CD4-positive, alpha-beta T cell (primary cell): ENCODE measurements around the gene CEP104. TPM values are rescaled to one million over a fixed set of nuclear protein-coding genes. Genes with fewer than 3 reads are reported as not detected.

Source experiments
- ATAC-seq: fragments of 200-7000 bp; cut with Tn5 transposase; one replicate; pipeline ENCODE4 v1.10.0; 2022; ENCODE audit warnings: mild to moderate bottlenecking; ENCODE audit not compliant: poor library complexity
- CTCF ChIA-PET: fragments of 350-600 bp; sonication (Branson Sonifier 250); formaldehyde crosslinking; loops from one replicate; lab custom pipeline; 2021; ENCODE audit warnings: antibody characterized with exemption, inconsistent platforms; lab: Charles Lee
- POLR2A ChIA-PET: fragments of 350-600 bp; sonication (Branson Sonifier 250); formaldehyde crosslinking; loops from one replicate; lab custom pipeline; 2021; ENCODE audit warnings: antibody characterized with exemption, inconsistent platforms; lab: Charles Lee
- DNase-seq, 14 experiments: peaks; one replicate each; pipeline ENCODE4 v3.0.0-alpha.2; 2013 to 2020; ENCODE audit warnings: mixed read lengths in 2 of 14
- H3K27ac ChIP-seq, 2 donors: one replicate each; pipeline versions ENCODE4 v1.5.1 to v1.7.0; 2013; ENCODE audit warnings: low read length in 2 of 2, low read depth in 1 of 2, mild to moderate bottlenecking in 1 of 2
- H3K27me3 ChIP-seq, 2 experiments: 1 replicate in 1 of 2; 2 replicates in 1 of 2; pipeline versions ENCODE4 v1.6.1 to v1.7.0; 2013; ENCODE audit warnings: low read length in 2 of 2, control low read depth in 1 of 2, mild to moderate bottlenecking in 1 of 2, moderate library complexity in 1 of 2; ENCODE audit not compliant: insufficient read depth in 2 of 2, control insufficient read depth in 1 of 2
- H3K36me3 ChIP-seq: one replicate; pipeline ENCODE4 v1.6.1; 2013; ENCODE audit warnings: low read length, control low read depth; ENCODE audit not compliant: insufficient read depth
- H3K4me1 ChIP-seq: one replicate; pipeline ENCODE4 v1.6.1; 2013; ENCODE audit warnings: low read length, control low read depth; ENCODE audit not compliant: insufficient read depth
- H3K4me3 ChIP-seq: one replicate; pipeline ENCODE4 v1.5.1; 2013; ENCODE audit warnings: mild to moderate bottlenecking, low read length, moderate library complexity
- H3K9me3 ChIP-seq, 2 experiments: 1 replicate in 1 of 2; 2 replicates in 1 of 2; pipeline versions ENCODE4 v1.6.1 to v1.7.0; 2013; ENCODE audit warnings: low read length in 2 of 2, mild to moderate bottlenecking in 2 of 2, control low read depth in 1 of 2, moderate library complexity in 1 of 2; ENCODE audit not compliant: control insufficient read depth in 1 of 2, insufficient read depth in 1 of 2
- H3K27ac Mint-ChIP-seq: one replicate; pipeline ENCODE4 v1.8.0; 2020; ENCODE audit warnings: mixed read lengths
- H3K27me3 Mint-ChIP-seq: one replicate; pipeline ENCODE4 v1.8.0; 2021; ENCODE audit warnings: mixed read lengths
- H3K36me3 Mint-ChIP-seq: one replicate; pipeline ENCODE4 v1.8.0; 2021; ENCODE audit warnings: low read depth, mixed read lengths
- H3K4me1 Mint-ChIP-seq: one replicate; pipeline ENCODE4 v1.8.0; 2021; ENCODE audit warnings: low read depth, mixed read lengths
- H3K4me3 Mint-ChIP-seq: one replicate; pipeline ENCODE4 v1.8.0; 2020; ENCODE audit warnings: mild to moderate bottlenecking, mixed read lengths
- H3K9me3 Mint-ChIP-seq: one replicate; pipeline ENCODE4 v1.8.0; 2020; ENCODE audit warnings: mixed read lengths
- intact Hi-C, 2 experiments: fragments of 100-400 bp; cut with DNase I in 1 of 2; cut with micrococcal nuclease in 1 of 2; formaldehyde crosslinking; loops; one replicate each; pipeline versions ENCODE4 v1.15.1 to v1.9.0; 2023 to 2025; cut with DNase I, micrococcal nuclease
- total RNA-seq, 174 experiments: library from RNA in 2 of 174; stranded (reverse) in 2 of 174; gene quantifications; one replicate each; pipeline ENCODE4 v1.2.3 and lab custom pipeline; 2021 to 2026
- TF ChIP-seq, protein P1 (sequence below): fragments of 200-600 bp; IDR thresholded peaks from one replicate; pipeline ENCODE4 v1.8.0; 2022; ENCODE audit warnings: antibody characterized with exemption, mild to moderate bottlenecking

Gene CEP104
- total RNA-seq, 2 experiments from 2014 or later = 16.6 to 20.5 TPM

DNA sequence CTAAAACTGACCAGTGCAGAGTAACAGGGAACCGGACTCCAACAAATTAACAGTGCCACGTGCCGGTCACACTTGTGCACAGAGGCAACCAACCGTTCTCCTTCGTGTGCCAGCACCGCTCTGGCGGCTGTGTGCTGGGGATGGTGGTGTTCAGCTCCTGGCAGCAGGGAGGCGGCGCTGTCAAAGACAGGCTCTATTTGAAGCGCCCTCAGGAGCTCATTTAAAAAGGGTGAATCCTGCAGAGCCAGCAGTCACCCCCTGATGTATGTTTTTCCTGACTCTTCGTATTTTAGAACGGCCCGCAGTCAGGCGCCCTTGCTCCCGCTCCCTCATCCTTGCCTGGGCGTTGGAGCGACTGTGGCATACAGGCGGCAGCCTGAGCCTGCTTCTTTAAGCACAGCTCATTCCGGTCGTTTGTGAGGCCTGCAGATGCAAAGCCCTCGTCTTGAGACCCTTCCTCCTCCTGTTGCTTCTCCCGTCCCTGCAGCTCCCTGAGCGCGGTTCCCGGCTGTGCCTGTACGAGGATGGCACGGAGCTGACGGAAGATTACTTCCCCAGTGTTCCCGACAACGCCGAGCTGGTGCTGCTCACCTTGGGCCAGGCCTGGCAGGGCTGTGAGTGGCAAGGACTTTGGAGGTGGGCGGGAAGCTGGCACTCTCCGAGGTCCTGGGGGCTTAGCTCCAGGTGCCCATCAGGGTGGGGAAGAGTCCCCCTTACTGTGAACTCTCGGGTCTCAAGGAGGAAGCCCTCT lies 1.4 kb upstream of the CEP104 start:
- peak in 2 of 14 experiments; percentile 28 to 44 for DNase-seq
- no peak for ATAC-seq
- POLR2A ChIA-PET = interaction anchor here (1.4 to 2.6 kb wide), 2 partner anchors 42 to 62 kb away, joined by 9 to 15 read pairs; partner anchors contain the start of genes C1orf174 and LRRC47

DNA sequence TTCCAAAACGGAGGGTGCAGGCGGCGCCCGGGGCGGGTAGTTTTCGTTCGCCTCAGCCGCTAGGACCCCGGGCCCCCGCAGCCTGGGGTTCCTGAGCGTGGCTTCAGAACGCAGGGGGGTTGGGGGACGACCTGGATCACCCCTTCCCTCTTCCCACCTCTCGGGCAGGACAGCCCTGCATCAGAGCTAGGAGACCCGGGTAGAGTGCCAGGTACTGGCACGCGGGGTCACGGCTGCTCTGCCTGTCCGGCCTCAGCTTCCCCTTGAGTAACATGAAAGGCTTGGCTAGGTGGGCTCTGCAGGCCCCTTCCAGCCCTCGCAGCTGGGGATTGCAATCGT lies 749 bp upstream of the CEP104 start:
- TF ChIP-seq, protein P1, sequence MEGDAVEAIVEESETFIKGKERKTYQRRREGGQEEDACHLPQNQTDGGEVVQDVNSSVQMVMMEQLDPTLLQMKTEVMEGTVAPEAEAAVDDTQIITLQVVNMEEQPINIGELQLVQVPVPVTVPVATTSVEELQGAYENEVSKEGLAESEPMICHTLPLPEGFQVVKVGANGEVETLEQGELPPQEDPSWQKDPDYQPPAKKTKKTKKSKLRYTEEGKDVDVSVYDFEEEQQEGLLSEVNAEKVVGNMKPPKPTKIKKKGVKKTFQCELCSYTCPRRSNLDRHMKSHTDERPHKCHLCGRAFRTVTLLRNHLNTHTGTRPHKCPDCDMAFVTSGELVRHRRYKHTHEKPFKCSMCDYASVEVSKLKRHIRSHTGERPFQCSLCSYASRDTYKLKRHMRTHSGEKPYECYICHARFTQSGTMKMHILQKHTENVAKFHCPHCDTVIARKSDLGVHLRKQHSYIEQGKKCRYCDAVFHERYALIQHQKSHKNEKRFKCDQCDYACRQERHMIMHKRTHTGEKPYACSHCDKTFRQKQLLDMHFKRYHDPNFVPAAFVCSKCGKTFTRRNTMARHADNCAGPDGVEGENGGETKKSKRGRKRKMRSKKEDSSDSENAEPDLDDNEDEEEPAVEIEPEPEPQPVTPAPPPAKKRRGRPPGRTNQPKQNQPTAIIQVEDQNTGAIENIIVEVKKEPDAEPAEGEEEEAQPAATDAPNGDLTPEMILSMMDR = no peak
- no peak overlapping the region for H3K27ac Mint-ChIP-seq
- no peak for DNase-seq

More for the DNA sequence above, 1.4 kb upstream of the CEP104 start:
- Histone ChIP-seq H3K4me1 (peaks cover 40% of the 10 kb centered on the region), H3K27me3 (no peaks in the 10 kb centered on the region), H3K27ac (no peak overlapping the region), H3K36me3 (peaks cover 3% of the 10 kb centered on the region), H3K9me3 (no peaks in the 10 kb centered on the region), H3K4me3 (peak overlapping the region; percentile 87)
- TF ChIP-seq, protein P1 = no peak
- H3K4me3 Mint-ChIP-seq = peak overlapping the region; percentile 100
- H3K9me3 Mint-ChIP-seq = no peaks in the 10 kb centered on the region
- H3K36me3 Mint-ChIP-seq = peaks cover 23% of the 10 kb centered on the region
- intact Hi-C loops = no loop called here
- no peaks in the 10 kb centered on the region for H3K27me3 Mint-ChIP-seq
- CTCF ChIA-PET = interaction anchor here (1.8 to 2.3 kb wide), 2 partner anchors 41 to 44 kb away, joined by 8 read pairs; partner anchors contain the start of gene C1orf174
- peaks cover 37% of the 10 kb centered on the region for H3K4me1 Mint-ChIP-seq
- H3K27ac Mint-ChIP-seq = no peak overlapping the region

DNA sequence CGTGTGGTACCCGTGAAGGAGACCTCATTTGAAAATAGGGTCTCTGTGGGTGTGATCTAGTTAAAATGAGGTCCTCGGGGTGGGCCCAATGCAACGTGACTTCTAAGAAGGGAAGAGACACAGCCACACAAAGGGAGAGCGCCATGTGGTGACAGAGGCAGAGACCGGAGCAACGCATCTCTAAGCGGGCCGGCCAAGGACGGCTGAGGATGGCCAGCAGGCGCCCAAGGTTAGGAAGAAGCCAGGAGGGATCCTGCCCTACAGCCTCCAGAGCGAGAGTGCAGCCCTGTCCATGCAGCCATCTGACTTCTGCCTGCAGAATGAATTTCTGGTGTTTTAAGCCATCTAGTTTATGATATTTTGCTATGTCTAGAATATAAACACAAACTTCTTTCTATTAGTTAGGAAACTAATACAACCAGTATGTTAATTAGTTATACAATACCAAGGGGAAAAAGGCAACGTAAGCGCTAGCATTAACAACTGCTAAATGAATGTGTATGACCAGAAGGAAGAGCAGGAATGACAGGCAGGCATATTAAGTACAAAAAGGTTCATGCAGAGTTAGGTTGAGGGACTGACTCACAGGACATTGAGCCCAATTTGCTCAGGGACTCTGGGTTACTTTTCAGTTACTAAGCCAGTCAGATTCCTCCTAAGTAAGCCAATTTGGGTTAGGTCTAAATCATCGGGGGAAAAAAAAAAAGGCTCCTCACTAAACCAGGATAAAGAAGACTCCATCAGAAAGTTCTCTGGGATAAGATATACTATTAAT lies 4.1 kb downstream of the CEP104 start:
- no peak overlapping the region for H3K27ac ChIP-seq
- Mint-ChIP-seq H3K27ac (no peak overlapping the region), H3K4me1 (peaks cover 35% of the 10 kb centered on the region), H3K36me3 (peaks cover 49% of the 10 kb centered on the region), H3K27me3 (no peaks in the 10 kb centered on the region), H3K4me3 (peak overlapping the region; percentile 51), H3K9me3 (no peaks in the 10 kb centered on the region)
- H3K27me3 ChIP-seq = no peaks in the 10 kb centered on the region
- CTCF ChIA-PET = no interaction called here
- TF ChIP-seq, protein P1 = no peak
- intact Hi-C loops = no loop called here
- POLR2A ChIA-PET = no interaction called here
- H3K4me1 ChIP-seq = peaks cover 21% of the 10 kb centered on the region
- ATAC-seq = no peak
- no peak for DNase-seq
- H3K9me3 ChIP-seq = no peaks in the 10 kb centered on the region
- no peak overlapping the region for H3K4me3 ChIP-seq
- peaks cover 27% of the 10 kb centered on the region for H3K36me3 ChIP-seq

More for the DNA sequence above, 749 bp upstream of the CEP104 start:
- Histone ChIP-seq H3K27me3 (no peaks in the 10 kb centered on the region), H3K4me1 (peaks cover 40% of the 10 kb centered on the region), H3K4me3 (peak overlapping the region; percentile 87), H3K36me3 (peaks cover 3% of the 10 kb centered on the region), H3K9me3 (no peaks in the 10 kb centered on the region), H3K27ac (peak overlapping the region; percentile 41 to 49)
- POLR2A ChIA-PET = interaction anchor here (0.8 to 2.6 kb wide), 5 partner anchors 10 to 61 kb away, joined by 3 to 15 read pairs (median 8); partner anchors contain the start of genes C1orf174 and LRRC47
- Mint-ChIP-seq H3K4me3 (peak overlapping the region; percentile 100), H3K9me3 (no peaks in the 10 kb centered on the region), H3K27me3 (no peaks in the 10 kb centered on the region), H3K36me3 (peaks cover 21% of the 10 kb centered on the region), H3K4me1 (peaks cover 43% of the 10 kb centered on the region)
- ATAC-seq = no peak
- intact Hi-C loops = loop anchor here (1.0 to 2.0 kb wide), 2 partner anchors 43 to 61 kb away; partner anchors contain the start of genes C1orf174 (in 2 of the 2) and LRRC47 (in 2 of the 2)
- CTCF ChIA-PET = interaction anchor here (0.5 to 2.3 kb wide), 8 partner anchors 28 to 246 kb away, joined by 3 to 8 read pairs (median 4); partner anchors contain the start of genes C1orf174 and LRRC47
